Bronchial epithelial cell (primary cell): Measurements from ENCODE around the gene CCNL1. TPM values are rescaled to one million over a fixed set of nuclear protein-coding genes. Genes with fewer than 3 reads are reported as not detected.

Source experiments
- DNase-seq: peaks from one replicate; pipeline ENCODE4 v3.0.0-alpha.2; 2010; ENCODE audit warnings: low read depth
- FAIRE-seq: peaks from 2 replicates; lab custom pipeline; 2011; peaks lifted over from hg19 to GRCh38; lab: Jason Lieb, UNC
- H3K27me3 ChIP-seq: 2 replicates; pipeline ENCODE4 v1.5.1; 2011; ENCODE audit warnings: low read length; ENCODE audit not compliant: control insufficient read depth, insufficient read depth
- H3K36me3 ChIP-seq: 2 replicates; pipeline ENCODE4 v1.5.1; 2011; ENCODE audit warnings: low read length; ENCODE audit not compliant: control insufficient read depth, insufficient read depth
- H3K4me3 ChIP-seq: 2 replicates; pipeline ENCODE4 v1.5.1; 2011; ENCODE audit warnings: mild to moderate bottlenecking, low read depth, low read length, control low read depth
- CTCF ChIP-seq: IDR thresholded peaks from 2 replicates; pipeline ENCODE4 v1.5.1; 2011; ENCODE audit warnings: mild to moderate bottlenecking, moderate library complexity, low read length, control low read depth, inconsistent platforms; ENCODE audit not compliant: insufficient read depth, severe bottlenecking
- total RNA-seq: library from RNA; depleted of rRNA; stranded (reverse); fragments of >200 nt; gene quantifications from 2 replicates; pipeline ENCODE4 v1.2.1, GENCODE V29; 2014

CCNL1 gene
- total RNA-seq, 1 donor from 2014 or later = 107 TPM

GRCh38 chr3:157110761-157111278, 49.1 kb downstream of the CCNL1 start:
- no peak for TF ChIP-seq CTCF
- Histone ChIP-seq H3K27me3 (no peaks in the 10 kb centered on the region), H3K4me3 (no peak overlapping the region), H3K36me3 (no peaks in the 10 kb centered on the region)
- DNase-seq (no peak), FAIRE-seq (no peak)

DNA sequence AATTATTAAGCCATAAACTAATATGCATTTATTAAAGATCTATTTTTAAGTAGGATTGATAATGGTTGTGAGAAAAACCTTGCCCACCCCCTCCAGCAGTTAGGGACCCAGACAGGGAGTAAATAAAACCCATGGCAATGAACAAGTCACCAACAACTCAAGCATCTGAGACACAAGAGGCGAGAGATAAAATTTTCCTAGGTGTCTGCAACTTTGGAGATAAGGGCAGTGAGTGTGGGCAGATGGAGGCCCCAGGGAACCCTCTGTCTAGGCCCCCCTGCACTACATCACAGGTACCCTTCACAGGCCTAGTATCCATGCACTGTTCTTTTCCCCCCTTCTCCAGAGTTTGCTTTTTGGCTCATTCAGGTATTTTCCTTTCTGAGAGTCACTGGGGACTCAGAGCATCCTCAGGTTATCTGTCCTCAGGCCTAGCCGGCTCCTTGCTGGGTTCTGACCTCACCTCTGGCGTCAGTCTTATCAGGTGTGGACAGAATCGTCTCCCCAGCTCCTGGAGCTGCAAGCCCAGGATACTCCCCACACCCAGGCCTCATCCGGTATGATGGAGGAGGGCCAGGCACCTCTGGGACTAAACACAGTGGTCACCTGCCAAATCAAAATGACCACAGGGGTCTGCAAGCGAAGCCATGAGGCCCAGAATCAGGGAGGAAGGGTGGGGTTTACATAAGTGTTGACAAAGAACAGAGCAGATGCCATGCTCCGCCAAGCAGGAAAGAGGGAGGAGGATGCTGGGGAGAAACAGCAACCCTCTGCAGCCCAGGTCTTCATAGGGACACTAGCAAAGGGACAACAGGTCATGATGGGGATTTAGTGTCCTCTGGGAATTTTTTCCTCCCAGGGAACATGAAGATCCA, 50.4 kb downstream of the CCNL1 start:
- H3K36me3 ChIP-seq = no peaks in the 10 kb centered on the region
- TF ChIP-seq CTCF = no peak
- H3K27me3 ChIP-seq = no peaks in the 10 kb centered on the region
- FAIRE-seq = no peak
- no peak overlapping the region for H3K4me3 ChIP-seq
- DNase-seq = no peak

DNA sequence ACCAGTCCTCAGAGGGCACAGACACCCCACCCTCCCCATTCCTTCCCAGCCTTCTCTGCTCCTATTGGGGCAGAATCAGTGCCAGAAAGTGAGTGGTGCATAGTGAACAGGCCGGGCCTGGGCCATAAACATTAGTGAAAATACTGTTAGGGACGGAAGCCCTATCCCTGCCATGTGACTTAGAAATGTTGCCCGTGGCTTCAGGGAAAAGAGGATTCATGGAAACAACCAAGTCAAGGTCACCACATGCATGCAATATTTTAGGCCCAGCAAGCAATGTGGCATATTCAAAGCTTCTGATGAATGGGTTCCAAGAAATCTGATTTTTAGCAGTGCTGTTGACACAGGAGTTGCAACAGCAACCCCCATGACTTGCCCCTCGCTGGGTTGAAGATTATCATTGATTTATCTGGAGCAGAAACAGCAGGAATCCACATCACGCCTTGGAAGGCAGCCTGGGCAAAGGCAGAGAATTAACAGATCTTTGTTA, 52.3 kb downstream of the CCNL1 start:
- no peak for TF ChIP-seq CTCF
- Histone ChIP-seq H3K4me3 (no peak overlapping the region), H3K36me3 (no peaks in the 10 kb centered on the region), H3K27me3 (no peaks in the 10 kb centered on the region)
- FAIRE-seq (no peak), DNase-seq (no peak)

GRCh38 chr3:157107037-157107436, 52.9 kb downstream of the CCNL1 start:
- FAIRE-seq (no peak), DNase-seq (no peak)
- Histone ChIP-seq H3K36me3 (no peaks in the 10 kb centered on the region), H3K4me3 (no peak overlapping the region), H3K27me3 (no peaks in the 10 kb centered on the region)
- TF ChIP-seq CTCF = no peak

DNA sequence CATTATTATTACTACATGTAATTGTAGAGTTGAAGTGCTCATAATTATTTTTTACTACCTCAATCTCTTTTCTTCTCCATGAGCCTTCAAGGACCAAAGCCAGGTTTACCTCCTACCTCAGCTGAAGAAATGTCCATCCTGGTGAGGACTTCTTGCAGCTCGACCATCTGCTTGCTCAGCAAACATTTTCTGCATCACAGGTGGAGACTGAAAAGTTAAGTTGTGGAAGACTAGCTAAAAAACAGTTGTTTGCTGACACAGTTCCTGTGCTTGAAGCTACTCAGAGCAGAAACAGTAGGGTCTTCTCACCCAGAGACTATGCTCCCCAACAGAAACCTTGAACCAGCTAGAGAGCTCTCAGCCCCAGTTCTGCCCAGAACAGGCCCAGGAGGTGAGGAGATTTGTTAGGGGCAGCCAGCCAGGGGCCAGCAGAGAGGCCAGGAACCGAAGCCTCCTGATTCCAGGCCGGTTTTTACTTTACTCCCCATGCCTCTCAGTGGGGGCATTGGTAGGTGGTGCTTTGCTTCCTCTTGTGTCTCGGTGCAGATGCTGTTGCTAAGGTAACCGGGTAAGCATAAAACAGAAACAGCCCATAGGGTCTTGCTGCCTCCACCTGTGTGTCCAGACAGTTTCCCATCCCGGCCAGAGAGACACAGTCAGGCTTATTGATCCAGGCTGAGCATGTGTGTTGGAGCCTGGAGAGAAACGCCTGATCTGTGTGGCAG, 54.9 kb downstream of the CCNL1 start:
- no peaks in the 10 kb centered on the region for H3K27me3 ChIP-seq
- FAIRE-seq (no peak), DNase-seq (no peak)
- TF ChIP-seq CTCF = no peak
- H3K36me3 ChIP-seq = no peaks in the 10 kb centered on the region
- no peak overlapping the region for H3K4me3 ChIP-seq
